GM12864 (cell line): ENCODE results near the gene DUSP18.
"Not testable (repeated sequence)": the region's sequence is repeated elsewhere in the genome, so short reads cannot be mapped to it uniquely, and the experiment has no call there.

Experiments used
- DNase-seq: peaks from one replicate; pipeline ENCODE4 v3.0.0-alpha.2; 2011; ENCODE audit warnings: low read depth
- H3K4me3 ChIP-seq: 2 replicates; pipeline ENCODE4 v1.5.1; 2011; ENCODE audit warnings: mild to moderate bottlenecking, low read depth, low read length, control low read depth
- TF ChIP-seq, protein P1 (sequence below): IDR thresholded peaks from 2 replicates; pipeline ENCODE4 v1.5.1; 2011; ENCODE audit warnings: low read depth, mild to moderate bottlenecking, moderate library complexity, low read length, control low read depth, inconsistent platforms; ENCODE audit errors: missing control alignments

Gene DUSP18

DNA sequence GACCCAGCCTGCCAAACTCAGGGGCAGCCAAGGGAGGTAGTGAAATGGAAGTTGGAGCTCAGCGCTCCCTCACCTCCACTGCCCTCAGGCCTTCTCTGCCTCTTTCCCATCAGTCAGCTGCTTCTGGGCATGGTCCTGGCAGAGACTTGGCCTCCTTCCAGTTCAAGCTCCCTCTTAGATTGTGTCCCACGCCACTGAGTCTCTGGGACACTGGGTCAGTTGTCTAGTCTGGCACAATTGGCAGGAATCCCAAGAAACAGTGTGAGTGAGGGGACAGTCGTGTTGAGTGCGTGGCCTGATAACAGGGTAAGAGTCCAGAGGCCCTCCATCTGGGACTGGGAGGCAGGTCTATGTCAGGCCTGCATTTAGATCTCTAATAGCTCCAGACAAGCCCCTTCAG, 39.2 kb downstream of the DUSP18 start:
- TF ChIP-seq, protein P1, sequence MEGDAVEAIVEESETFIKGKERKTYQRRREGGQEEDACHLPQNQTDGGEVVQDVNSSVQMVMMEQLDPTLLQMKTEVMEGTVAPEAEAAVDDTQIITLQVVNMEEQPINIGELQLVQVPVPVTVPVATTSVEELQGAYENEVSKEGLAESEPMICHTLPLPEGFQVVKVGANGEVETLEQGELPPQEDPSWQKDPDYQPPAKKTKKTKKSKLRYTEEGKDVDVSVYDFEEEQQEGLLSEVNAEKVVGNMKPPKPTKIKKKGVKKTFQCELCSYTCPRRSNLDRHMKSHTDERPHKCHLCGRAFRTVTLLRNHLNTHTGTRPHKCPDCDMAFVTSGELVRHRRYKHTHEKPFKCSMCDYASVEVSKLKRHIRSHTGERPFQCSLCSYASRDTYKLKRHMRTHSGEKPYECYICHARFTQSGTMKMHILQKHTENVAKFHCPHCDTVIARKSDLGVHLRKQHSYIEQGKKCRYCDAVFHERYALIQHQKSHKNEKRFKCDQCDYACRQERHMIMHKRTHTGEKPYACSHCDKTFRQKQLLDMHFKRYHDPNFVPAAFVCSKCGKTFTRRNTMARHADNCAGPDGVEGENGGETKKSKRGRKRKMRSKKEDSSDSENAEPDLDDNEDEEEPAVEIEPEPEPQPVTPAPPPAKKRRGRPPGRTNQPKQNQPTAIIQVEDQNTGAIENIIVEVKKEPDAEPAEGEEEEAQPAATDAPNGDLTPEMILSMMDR: no peak
- no peak overlapping the region for H3K4me3 ChIP-seq
- no peak for DNase-seq

DNA sequence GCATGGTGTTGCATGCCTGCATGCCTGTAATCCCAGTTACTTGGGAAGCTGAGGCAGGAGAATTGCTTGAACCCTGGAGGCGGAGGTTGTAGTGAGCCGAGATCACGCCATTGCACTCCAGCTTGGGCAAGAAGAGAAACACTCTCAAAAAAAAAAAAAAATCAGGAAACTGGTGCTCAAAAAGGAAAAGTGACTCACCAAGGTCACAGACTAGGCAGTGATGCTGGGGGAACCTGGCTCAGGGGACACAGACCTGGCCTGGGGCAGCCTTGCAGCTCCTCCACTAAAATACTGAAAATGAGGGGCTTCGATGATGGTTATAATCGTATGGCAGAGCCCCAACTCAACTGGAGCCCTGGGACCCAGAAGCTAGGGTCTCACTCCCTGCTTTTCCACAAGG, 40.2 kb downstream of the DUSP18 start:
- TF ChIP-seq, protein P1: no peak
- no peak overlapping the region for H3K4me3 ChIP-seq
- DNase-seq: no peak

DNA sequence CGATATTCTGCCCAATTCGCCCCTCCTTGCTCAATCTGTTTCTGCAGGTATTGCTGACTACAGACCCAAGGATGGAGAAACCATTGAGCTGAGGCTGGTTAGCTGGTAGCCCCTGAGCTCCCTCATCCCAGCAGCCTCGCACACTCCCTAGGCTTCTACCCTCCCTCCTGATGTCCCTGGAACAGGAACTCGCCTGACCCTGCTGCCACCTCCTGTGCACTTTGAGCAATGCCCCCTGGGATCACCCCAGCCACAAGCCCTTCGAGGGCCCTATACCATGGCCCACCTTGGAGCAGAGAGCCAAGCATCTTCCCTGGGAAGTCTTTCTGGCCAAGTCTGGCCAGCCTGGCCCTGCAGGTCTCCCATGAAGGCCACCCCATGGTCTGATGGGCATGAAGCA, 41.3 kb downstream of the DUSP18 start:
- TF ChIP-seq, protein P1: no peak
- no peak overlapping the region for H3K4me3 ChIP-seq
- no peak for DNase-seq

DNA sequence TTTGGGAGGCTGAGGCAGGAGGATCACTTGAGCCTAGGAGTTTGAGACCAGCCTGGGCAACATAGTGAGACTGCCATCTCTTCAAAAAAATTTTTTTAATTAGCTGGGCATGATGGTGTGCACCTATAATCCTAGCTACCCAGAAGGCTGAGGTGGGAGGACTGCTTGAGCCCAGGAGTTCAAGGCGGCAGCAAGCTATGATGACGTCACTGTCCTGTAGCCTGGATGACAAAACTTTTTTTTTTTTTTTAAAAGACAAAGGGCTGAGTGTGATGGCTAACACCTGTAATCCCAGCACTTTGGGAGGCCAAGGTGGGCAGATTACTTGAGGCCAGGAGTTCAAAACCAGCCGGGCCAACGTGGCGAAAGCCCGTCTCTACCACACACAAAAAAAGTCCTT, 47.8 kb downstream of the DUSP18 start:
- DNase-seq, H3K4me3 ChIP-seq: not testable (repeated sequence)

GRCh38 chr22:30617819-30618218, 49.9 kb downstream of the DUSP18 start:
- DNase-seq: no peak
- H3K4me3 ChIP-seq: no peak overlapping the region
- TF ChIP-seq, protein P1: no peak

- no peak for DNase-seq
- TF ChIP-seq, protein P1: no peak
- no peak overlapping the region for H3K4me3 ChIP-seq
These were observed 52.1 kb downstream of the DUSP18 start for GRCh38 chr22:30615543-30615954.

GRCh38 chr22:30614879-30615278, 52.8 kb downstream of the DUSP18 start:
- no peak overlapping the region for H3K4me3 ChIP-seq
- TF ChIP-seq, protein P1: no peak
- no peak for DNase-seq

- TF ChIP-seq, protein P1: no peak
- DNase-seq: no peak
- no peak overlapping the region for H3K4me3 ChIP-seq
These were observed 53.4 kb downstream of the DUSP18 start for GRCh38 chr22:30614268-30614667.
